ENCODE data around the gene ANKRD13C.

GRCh38 chr1:70361727-70362398 is 7.3 kb upstream of the ANKRD13C start:
- TF ChIP-seq POLR2A (IDR thresholded peaks at IDR 0.05): no peak
- TF ChIP-seq CTCF (IDR thresholded peaks at IDR 0.05): no peak
